HG03159 (cell line): ENCODE data around the gene DKK3.

ENCODE experiments used
- ATAC-seq: cut with Tn5 transposase; IDR thresholded peaks from one replicate; pipeline ENCODE4 v1.9.1; 2021; ENCODE audit warnings: mild to moderate bottlenecking, moderate library complexity; ENCODE audit not compliant: unreplicated experiment

Gene DKK3

DNA sequence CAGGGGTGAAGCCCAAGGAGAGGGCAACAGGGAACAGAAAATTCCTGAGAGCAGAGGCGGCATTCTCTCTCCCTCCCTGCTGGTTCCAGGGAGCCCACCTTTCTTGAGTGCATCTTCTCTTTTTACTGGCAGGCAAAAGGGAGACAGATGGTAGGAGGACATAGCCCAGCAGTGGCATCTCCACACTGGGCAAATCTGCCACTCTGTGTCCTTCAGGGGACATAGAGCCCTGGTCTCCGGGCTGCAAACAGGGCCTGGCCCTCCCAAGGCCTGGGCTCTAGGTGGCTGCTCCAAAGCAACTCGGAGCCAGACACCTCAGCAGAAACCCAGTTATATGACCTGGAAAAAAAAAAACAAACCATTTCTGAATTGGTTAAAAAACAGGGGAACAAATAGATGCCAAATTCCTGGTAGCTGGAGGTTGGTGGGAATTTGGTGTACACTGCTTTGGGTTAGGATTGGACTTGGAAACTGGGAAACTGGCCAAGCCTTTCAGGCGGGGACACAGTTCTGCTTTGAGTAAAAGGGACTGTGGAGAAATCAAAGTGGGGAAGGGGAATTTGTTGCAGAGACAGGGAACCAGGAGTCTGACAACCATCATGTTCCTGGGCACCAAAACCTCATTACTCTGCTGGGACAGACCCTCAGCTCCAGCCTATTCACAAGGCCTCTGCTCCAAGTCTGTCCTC is 23.6 kb upstream of the DKK3 start:
- ATAC-seq, result no peak

DNA sequence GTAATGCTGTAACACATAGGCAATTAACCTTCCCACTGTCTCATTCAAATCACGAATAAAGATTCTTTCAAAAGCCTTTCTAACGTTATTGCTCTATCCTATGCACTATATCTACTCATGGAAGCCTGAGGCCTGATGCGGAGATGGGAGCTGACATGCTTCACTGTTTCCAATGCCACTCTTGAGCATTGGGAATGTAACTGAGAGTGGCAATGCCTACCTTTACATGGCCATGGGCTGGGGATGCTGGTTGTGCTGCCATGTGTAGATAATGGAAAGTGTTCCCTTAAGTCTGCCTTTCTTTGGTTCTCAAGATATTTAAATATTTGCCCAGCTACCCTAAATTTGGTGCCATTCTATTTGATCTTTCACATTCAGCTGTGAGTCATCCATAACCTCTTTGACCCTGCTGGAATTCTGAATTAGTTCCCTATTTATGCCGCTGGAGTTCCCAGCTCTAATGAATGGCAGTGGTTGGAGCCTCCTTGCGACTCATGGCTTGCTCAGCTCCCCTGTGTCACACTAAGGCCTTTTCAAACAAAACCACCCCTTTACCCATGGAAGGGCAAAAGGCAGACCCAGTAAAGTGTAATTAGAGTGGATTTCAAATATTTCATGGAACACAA is 21.4 kb upstream of the DKK3 start:
- ATAC-seq, result no peak

DNA sequence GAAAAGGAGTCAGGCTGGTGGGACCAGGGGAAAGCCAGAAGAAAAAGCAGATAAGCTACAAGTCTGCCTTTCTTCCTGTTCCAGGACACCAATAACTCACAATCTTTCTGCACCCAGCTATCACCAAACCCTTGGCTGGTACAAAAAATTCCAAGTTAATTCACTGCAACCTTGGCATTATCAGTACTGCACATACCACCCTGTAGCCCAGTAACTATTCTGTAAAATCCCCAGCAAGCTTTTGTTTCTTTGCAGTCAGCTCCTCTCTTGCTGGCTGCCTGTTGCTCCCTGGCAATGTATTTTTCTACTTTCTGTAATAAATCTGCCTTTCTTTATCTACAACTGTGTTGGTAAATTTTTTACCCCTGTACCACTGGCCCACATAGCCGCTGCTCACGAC is 20.7 kb upstream of the DKK3 start:
- ATAC-seq, result no peak

DNA sequence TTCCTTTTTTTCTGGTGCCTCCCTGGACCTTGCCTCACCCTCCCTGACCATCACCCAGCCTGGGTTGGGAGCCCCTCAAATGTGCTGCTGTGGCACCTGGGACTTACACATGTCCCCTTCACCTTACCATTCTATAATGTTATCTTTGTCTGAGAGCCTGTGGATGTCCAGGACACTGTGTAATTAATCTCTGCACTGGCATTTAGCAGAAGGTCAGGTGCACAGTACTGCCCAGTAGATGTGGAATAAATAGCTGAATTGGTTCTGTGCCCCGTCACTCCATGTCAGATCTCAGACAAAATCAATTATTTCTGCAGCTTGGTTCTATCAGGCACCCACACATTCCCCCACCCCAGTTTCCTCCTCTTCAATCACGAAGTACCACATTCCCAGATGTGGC is 19.9 kb upstream of the DKK3 start:
- ATAC-seq, result no peak

DNA sequence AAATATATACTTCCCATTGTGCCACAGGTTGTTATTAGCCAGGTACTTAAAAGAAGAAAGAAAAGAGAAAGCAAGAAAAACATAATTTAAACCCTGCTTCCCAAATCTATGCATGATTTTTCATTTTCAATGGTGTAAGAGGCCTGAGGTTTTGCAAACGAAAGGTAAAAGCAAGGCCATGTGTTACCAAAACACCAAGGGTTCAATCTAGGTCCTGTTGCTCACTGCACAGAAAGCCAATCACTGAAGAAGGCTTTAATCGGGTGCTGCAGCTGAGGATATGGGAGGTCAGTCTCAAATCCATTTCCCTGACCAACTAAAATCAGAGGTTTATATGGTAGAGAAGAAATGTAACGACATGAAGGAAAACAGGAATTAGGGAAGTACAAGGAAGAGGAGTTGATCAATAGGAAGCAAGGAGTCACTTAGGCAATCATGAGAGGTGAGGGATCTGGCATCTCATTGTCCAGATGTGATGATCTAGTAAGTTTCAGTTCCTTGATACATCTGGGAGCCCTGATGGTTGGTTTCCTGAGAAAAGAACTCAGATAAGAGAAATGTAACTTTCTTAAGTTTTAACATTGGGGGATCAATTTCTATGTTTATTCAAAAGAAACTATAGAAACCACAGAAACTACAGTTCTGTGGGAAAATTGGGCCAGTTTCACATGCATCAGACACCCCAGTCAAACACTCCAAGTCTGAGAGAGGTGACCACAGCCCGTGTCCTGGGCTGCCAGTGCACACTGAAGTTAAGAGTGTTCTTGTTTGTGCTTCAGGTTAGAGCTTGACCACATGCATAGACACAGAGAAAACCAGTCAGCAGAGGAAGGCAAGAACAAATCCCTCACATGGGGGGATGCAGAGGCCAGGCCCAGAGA is 18.1 kb upstream of the DKK3 start:
- ATAC-seq, result no peak

DNA sequence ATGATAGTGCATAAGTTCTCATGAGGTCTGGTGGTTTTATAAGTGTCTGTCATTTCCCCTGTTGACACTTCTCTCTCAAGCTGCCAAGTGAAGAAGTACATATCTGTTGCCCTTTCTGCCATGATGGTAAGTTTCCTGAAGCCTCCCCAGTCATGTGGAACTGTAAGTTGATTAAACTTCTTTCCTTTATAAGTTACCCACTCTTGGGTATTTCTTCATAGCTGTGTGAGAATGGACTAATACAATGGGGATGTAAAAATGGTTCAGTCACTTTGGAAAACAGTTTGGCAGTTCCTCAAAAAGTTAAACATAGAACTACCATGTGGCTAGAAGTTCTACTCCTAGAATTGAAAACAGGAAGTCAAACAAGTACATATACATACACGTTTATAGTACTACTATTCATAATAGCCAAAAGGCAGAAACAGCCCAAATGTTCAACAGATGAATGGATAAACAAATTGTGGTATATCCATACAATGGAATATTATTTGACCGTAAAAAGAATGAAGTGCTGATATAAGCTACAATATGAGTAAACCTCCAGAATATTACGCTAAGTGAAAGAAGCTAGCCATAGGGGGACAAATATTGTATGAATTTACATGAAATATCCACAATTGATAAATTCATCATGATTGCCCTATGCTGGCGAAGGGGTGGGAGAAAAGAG is 16.0 kb upstream of the DKK3 start:
- no peak for ATAC-seq

DNA sequence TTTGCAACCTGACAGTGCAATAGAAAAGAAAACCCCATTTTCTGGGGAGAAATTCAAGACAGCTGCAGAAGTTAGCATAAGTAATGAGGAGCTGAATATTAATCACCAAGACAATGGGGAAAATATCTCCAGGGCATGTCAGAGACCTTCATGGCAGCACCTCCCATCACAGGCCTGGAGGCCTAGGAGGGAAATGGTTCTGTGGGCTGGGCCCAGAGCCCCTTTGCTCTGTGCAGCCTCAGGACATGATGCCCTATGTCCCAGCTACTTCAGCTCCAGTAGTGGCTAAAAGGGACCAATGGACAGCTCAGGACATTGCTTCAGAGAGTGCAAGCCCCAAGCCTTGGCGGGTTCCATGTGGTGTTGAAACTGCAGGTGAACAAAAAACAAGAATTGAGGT is 14.6 kb upstream of the DKK3 start:
- ATAC-seq, result no peak

DNA sequence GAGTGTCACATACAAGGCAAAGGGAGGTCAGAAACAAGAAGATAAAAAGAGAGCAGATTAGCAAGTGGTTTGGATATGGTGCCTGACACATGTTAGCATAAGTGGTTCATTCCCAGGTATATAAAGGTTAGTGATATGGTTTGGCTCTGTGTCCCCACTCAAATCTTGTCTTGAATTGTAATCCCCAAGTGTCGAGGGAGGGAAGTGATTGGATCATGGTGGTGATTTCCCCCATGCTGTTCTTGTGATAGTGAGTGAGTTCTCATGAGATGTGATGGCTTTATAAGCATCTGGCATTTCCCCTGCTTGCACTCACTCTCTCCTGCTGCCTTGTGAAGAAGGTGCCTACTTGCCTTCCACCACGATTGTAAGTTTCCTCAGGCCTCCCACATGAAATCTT is 12.1 kb upstream of the DKK3 start:
- ATAC-seq, result no peak

DNA sequence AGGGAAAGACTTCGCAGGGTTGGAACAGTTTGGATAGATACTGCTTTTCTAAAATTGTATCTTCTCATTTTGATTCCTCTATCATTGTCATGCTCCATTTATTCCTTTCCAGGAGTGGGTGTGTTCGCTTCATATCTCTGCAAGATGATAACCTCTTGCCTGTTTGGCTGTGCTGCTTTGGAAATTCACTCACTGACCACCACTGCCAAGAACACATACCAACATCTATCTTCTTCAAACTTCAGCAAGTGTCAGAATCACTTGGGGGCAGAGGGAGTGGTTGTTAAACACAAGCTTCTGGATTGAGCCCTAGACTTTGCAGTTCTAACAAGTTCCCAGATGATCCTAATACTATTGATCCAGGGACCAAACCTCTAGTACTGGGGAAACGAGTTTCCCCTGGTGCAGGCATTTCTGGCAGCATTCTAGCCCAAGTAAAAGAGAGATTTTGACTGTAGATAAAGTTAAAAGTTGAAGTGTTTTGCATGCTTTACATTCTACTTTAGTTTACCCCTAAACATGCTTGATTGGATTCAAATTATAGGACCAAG is 11.5 kb upstream of the DKK3 start:
- ATAC-seq, result no peak

DNA sequence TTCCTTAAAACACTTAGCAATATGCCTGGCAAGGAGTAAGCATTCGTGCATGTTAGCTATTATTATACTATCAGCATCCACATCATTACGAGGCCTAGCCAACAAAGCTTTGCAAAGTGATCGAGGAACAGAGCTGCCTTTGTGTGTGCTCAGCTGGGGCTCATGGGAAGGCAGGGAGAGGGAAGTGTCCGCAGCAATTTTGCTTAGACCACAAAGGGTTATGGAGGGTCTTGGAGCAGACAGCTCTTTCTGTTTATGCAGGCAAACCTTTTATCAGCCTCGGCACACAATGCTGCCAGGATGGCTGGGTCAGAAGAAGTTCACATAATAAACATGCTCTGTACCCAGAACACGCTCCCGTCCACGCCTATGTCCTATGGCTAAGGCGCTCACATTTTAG is 10.9 kb upstream of the DKK3 start:
- ATAC-seq, result no peak

DNA sequence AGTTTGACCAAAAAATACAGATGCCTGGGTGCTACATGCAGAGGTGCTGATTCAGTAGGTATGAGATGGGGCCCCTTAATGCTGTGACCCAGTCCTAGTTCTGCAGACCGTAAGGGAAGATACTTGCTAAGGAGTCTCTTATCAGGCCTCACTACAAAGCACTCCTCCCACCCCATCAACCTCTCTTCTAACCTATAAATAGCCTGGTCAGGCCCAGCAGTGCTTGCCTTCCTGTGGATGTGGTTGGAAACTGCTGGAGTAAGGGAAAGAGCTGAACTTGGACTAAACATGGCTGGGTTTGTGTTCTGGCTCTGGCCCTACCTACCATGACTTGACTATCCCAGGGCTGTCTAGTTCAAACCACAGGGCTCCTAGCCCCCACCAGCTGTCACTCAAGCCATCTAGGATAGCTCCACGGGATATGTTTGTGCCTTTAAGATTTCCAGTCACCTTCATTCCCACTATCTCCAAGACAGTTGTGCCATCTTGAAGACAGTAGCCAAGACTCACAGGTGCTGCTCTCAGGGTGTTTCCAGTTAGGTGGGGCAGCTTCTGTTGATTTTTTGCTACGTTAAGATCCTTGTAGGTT is 9.5 kb upstream of the DKK3 start:
- ATAC-seq, result no peak

DNA sequence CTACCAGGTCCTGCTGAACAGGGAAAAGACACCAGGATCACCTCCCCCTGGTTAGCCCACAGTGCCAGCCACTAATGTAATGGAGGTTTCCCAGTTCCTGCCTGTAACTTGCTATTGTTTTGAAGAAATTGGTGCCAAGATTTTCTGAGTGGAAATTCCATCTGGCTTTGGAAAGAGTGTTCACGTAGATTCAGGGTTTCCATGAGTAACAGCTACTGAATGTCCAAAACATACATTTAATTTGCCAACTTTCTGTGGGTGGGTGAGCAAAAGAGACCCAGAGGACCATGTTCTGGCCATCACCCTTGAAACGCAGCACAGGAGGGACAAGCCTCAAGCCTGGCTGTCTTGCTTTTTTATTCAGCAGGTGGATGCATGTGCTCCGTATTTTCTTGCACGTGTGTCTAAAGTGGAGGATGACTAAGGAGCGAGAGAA is 8.8 kb upstream of the DKK3 start:
- no peak for ATAC-seq

DNA sequence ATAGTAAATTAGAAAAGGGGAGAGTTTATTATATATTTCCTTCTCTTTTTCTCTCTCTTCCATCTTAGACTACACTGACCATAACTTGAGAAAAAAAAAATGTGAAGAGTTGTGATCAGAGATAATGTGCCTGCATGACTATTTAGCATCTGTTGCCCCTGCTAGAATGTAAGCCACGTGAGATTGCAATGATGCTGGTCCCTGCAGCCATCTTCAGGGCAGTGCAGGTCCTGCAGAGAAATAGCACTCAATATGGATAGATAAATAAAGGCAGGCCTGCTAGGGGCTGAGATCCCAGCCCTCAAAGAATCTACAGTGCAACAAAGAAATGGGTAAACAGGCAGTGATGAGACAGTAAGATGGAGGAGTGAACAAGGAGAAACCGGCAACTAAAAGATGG is 7.8 kb upstream of the DKK3 start:
- no peak for ATAC-seq

DNA sequence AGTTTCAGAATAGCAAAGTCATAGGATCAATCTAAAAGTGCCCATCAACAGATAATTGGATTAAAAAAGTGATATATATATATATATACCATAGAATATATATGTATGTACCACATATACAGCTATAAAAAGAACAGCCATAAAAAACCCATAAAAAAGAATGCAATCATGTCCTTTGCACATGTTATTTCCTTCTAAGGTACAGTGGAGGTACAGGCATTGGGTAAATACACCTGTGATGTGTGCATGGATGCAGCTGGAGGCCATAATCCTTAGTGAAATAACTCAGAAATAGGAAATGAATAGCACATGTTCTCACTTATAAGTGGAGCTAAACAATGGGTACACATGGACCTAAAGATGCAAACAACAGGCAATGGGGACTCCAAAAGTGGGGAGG is 7.1 kb upstream of the DKK3 start:
- ATAC-seq, result no peak

DNA sequence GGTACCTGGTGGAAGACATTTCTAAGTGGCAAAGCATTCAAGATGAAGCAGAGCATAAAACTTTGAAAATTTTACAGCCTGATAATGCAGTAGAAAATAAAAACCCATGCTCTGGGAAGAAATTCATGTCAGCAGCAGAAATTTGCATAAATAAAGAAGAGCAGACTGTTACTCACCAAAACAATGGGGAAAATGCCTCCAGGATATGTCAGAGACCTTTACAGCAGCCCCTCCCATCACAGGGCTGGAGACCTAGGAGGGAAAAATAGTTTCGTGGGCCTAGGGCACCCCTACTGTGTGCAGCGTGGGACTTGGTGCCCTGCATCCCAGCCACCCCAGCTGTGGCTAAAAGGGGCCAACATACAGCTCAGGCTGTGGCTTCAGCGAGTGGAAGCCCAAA is 5.4 kb upstream of the DKK3 start:
- no peak for ATAC-seq

DNA sequence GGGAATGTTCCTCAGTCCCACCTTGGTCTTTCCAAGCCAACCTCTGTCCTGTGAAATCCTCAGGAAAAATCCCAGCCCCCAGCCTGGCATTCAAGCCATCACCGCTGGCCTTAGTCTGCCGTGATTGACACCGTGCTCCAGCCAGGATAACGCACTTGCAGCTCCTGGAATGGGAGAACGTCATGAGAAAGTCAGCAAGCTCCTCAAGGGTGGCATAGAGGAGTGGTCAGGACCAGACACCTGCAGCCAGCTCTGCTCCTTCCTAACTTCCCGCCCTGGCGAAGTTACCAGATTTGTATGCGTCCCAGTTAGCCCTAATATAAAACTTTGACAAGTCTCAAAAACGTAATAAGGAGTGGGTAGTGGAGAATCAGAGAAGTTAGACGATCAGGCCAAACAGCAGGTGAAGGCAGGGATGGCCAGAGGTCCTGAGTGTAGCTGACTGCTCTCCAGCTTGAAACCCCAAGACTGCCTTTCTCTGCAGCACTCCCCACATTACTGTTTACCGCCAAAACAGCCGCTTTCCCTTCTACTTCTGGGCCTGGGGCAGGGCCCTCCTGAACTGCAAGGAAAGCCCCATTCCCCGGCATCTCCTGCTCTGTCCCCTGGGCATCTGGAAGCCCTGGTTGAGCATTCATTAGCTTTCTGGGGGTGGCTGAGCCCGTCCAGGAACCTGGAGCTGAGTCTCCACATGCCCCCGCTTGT is 1.3 kb upstream of the DKK3 start:
- ATAC-seq, result no peak

DNA sequence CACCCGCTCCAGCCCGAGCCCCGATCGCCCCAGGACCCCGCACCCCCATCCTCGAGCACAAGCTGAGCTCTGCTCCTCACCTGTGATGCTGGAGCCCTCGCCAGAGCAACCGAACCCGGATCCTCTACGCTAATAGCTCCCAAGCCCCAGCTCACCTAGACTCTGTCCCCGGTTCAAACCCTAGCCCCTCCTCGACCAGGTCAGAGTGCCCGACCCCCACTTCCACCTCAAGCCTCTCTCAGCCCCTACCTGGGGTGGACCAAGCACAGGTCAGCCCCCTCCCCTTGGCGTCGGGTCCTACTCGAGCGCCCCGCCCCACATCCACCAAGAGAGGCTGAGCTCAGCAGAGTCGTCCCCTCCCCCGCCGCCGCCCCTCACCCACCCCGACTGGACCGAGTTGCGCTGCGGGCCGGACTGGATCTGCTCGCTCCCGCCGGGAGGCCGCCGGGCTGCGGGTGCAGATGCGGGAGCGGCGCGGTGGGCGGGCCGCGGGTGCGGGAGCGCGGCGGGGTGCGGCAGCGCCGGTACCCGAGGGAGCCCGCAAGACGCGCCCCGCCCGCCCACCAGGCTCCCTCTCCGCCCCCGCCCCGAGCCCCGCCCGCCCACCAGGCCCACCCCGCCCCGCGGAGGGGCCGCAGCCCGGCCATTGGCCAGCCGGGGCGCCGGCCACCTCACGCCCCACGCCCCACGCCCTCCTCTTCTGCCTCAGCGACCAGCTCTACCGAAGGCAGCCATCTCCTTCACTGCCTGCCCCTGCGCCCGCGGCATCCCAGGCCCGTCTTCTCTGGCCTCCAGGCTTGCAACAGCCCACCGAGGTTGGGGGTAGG is 577 bp upstream of the DKK3 start:
- ATAC-seq, result no peak

DNA sequence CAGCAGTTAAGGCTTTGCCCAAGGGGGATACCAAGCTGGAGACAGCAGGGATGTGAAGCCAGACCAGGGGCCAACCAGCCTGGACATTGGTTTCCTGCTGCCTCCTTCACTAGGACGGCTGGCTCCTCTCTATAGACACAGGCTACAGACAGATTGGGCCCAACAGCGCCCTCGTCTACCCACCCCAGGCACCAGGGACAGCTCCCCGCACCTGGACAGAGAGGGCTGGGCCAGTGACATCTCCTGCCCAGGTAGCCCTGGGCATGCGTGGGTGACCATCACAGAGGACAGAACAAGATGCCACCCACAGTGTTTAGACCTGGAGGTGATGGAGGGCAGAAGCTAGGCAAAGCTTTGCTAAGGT is 1.2 kb downstream of the DKK3 start:
- ATAC-seq, result no peak

DNA sequence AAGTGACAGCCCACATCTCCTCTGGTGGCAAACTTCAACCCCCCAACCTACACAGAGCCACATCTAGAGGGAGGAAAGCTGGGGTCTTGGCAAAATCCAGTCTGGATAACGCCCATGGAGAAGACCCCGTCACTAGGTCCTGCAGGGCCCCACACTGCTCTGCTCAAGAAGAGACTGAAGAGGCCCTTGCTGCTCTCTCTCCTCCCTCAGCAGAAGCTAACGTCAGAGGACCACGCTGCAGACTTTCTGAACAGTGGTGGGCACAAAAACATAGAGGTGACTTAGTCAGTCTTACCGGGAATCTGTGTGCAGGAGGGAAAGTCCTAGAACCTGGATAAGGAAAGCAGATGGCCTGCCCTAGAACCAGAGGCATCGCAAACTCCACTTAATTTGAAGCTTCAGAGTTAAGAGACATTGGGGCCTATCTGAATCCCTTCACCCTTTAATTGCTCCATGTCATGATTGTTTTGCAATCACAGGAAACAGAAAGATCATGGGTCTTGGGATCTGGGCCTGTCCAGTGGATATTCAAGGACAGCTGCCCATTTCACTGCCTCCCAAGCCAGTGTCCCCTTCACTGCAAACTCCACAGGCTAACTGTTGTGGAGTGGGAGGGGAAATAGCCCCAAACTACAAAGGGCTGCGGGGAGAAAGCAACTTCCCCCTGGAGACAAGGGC is 1.7 kb downstream of the DKK3 start:
- no peak for ATAC-seq
